ENCODE data around the gene EPN2.
"Not testable (repeated sequence)": the region's sequence is repeated elsewhere in the genome, so short reads cannot be mapped to it uniquely, and the experiment has no call there.

EPN2 gene

GRCh38 chr17:19347323-19348080 lies 110.3 kb downstream of the EPN2 start:
- no peak for DNase-seq

- no peak for DNase-seq
Measured at GRCh38 chr17:19348081-19348650, 111.0 kb downstream of the EPN2 start.

- DNase-seq = no peak
Measured at GRCh38 chr17:19348806-19349205, 111.6 kb downstream of the EPN2 start.

- DNase-seq = not testable (repeated sequence)
Measured at GRCh38 chr17:19353401-19353800, 116.2 kb downstream of the EPN2 start.

- DNase-seq = no peak
Measured at GRCh38 chr17:19354748-19355147, 117.6 kb downstream of the EPN2 start.

- DNase-seq = no peak
Measured at GRCh38 chr17:19357351-19357750, 120.2 kb downstream of the EPN2 start.

GRCh38 chr17:19357761-19358160 lies 120.6 kb downstream of the EPN2 start:
- no peak for DNase-seq

GRCh38 chr17:19359151-19359550 lies 122.0 kb downstream of the EPN2 start:
- DNase-seq = no peak

GRCh38 chr17:19359856-19360255 lies 122.7 kb downstream of the EPN2 start:
- no peak for DNase-seq

GRCh38 chr17:19360772-19361171 lies 123.6 kb downstream of the EPN2 start:
- no peak for DNase-seq

GRCh38 chr17:19361326-19361725 lies 124.2 kb downstream of the EPN2 start:
- no peak for DNase-seq

GRCh38 chr17:19361944-19362276 lies 124.7 kb downstream of the EPN2 start:
- no peak for DNase-seq

- DNase-seq = peak; percentile 90
Measured at GRCh38 chr17:19362277-19363113, 125.3 kb downstream of the EPN2 start, which contains the start of gene B9D1. Gene B9D1 (minus strand): TSS chr17:19362723. CDS start chr17:19362569, 154 bp downstream.

- DNase-seq = no peak
Measured at GRCh38 chr17:19363114-19363438, 125.9 kb downstream of the EPN2 start.

GRCh38 chr17:19363460-19364035 lies 126.4 kb downstream of the EPN2 start:
- no peak for DNase-seq

- no peak for DNase-seq
Measured at GRCh38 chr17:19364699-19365498, 127.7 kb downstream of the EPN2 start.

- DNase-seq = no peak
Measured at GRCh38 chr17:19365499-19365817, 128.3 kb downstream of the EPN2 start.

GRCh38 chr17:19365833-19366636 lies 128.9 kb downstream of the EPN2 start:
- no peak for DNase-seq

GRCh38 chr17:19366637-19366972 lies 129.4 kb downstream of the EPN2 start:
- no peak for DNase-seq

GRCh38 chr17:19368229-19368628 lies 131.1 kb downstream of the EPN2 start:
- no peak for DNase-seq

GRCh38 chr17:19369107-19369778 lies 132.1 kb downstream of the EPN2 start:
- no peak for DNase-seq
